ENCODE results near the gene GSC. TPM values are rescaled to one million over a fixed set of nuclear protein-coding genes. Genes with fewer than 3 reads are reported as not detected.

The GSC gene
- total and polyA plus RNA-seq, 8 donors = 0.35 to 1.7 (median 0.54) TPM

DNA sequence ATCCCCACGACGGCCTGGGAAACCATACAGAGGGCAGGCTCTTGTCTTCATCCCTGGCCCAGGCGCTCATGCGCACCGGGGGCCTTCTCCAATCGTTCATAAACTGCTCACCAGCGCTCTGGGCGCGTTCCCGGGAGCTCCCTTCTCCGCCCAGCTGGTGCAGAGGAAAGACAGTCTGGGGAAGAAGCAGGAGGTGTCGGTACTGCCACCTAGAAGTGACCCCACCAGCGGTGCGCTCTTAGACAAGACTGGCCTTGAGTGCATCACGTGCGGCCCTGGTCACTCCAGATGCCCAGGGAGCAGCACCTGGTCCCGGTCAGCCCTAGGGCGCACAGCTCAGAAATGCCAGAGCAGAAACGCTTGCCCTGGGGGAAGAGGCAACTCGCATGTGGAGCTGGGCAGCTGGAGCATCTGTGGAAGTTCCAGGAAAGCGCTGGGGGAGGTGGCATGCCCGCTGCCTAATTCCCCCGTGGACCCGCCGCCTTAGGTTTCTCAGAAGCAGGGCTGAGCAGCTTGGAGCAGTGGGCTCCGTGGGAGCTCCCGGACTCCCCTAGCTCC lies 2.5 kb downstream of the GSC start:
- DNase-seq (no peak), FAIRE-seq (no peak), ATAC-seq (no peak)
- H3K27ac ChIP-seq = no peak overlapping the region
- intact Hi-C loops (cut with DNase I) = no loop called here
- H3K27me3 ChIP-seq = peaks cover 0 to 18% (median 9%) of the 10 kb centered on the region in 4 donors
- H3K4me1 ChIP-seq = peaks cover 0 to 7% (median 5%) of the 10 kb centered on the region in 3 donors
- 39 to 64% methylated on average over 27 of the region's 27 CpGs for WGBS, 2 donors
- no peak for TF ChIP-seq CTCF (IDR thresholded peaks at IDR 0.05)
- H3K36me3 ChIP-seq = no peaks in the 10 kb centered on the region
- H3K9me3 ChIP-seq = no peaks in the 10 kb centered on the region
- no peak overlapping the region for H3K4me3 ChIP-seq

DNA sequence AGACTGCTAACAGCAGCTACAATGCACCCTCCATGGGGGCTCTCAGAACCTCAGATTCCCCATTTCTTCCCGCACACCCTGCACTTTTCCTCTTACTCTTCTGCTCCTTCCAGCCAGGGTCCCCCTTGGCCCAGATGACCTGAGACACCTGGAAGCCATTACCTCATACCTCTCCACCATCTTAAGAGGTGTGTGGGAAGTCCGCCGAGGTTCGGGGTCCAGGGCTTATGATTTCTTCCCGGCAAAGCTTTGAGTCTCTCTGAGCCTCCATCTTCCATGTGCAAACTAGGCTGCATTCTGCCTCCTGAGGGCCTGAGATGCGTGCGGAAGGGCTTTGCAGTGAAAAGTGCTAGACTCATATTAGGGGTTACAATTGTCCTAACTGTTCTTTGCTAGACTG lies 5.3 kb downstream of the GSC start:
- peaks cover 0 to 7% (median 5%) of the 10 kb centered on the region in 3 donors for H3K4me1 ChIP-seq
- H3K27ac ChIP-seq = no peak overlapping the region
- H3K9me3 ChIP-seq = no peaks in the 10 kb centered on the region
- H3K27me3 ChIP-seq = peaks cover 0 to 6% (median 0%) of the 10 kb centered on the region in 4 donors
- ATAC-seq (no peak), DNase-seq (no peak), FAIRE-seq (no peak)
- TF ChIP-seq CTCF (IDR thresholded peaks at IDR 0.05) = no peak
- intact Hi-C loops (cut with DNase I) = no loop called here
- H3K36me3 ChIP-seq = no peaks in the 10 kb centered on the region
- no peak overlapping the region for H3K4me3 ChIP-seq
- 61 to 70% methylated on average over 7 of the region's 7 CpGs for WGBS, 2 donors

- no peak for ATAC-seq
- Histone ChIP-seq H3K4me1 (no peaks in the 10 kb centered on the region), H3K4me3 (no peak overlapping the region), H3K27ac (no peak overlapping the region), H3K36me3 (no peaks in the 10 kb centered on the region), H3K9me3 (no peaks in the 10 kb centered on the region), H3K27me3 (no peaks in the 10 kb centered on the region)
- intact Hi-C loops (cut with DNase I) = no loop called here
- FAIRE-seq = no peak
- WGBS, 2 donors = 74 to 78% methylated on average over 7 of the region's 7 CpGs
- no peak for TF ChIP-seq CTCF (IDR thresholded peaks at IDR 0.05)
- DNase-seq = no peak
These were observed 7.5 kb downstream of the GSC start for GRCh38 chr14:94762431-94762830.

GRCh38 chr14:94761997-94762377 lies 7.9 kb downstream of the GSC start:
- H3K27me3 ChIP-seq = no peaks in the 10 kb centered on the region
- no peaks in the 10 kb centered on the region for H3K4me1 ChIP-seq
- H3K4me3 ChIP-seq = no peak overlapping the region
- FAIRE-seq (no peak), DNase-seq (no peak), ATAC-seq (no peak)
- intact Hi-C loops (cut with DNase I) = no loop called here
- WGBS, 2 donors = 84% methylated on average over 10 of the region's 10 CpGs
- no peaks in the 10 kb centered on the region for H3K36me3 ChIP-seq
- H3K27ac ChIP-seq = no peak overlapping the region
- no peaks in the 10 kb centered on the region for H3K9me3 ChIP-seq
- TF ChIP-seq CTCF (IDR thresholded peaks at IDR 0.05) = no peak

- WGBS, 2 donors = 75 to 80% methylated on average over 12 of the region's 12 CpGs
- TF ChIP-seq CTCF (IDR thresholded peaks at IDR 0.05) = no peak
- no peak overlapping the region for H3K4me3 ChIP-seq
- no peaks in the 10 kb centered on the region for H3K9me3 ChIP-seq
- no peaks in the 10 kb centered on the region for H3K4me1 ChIP-seq
- H3K27ac ChIP-seq = no peak overlapping the region
- intact Hi-C loops (cut with DNase I) = no loop called here
- DNase-seq = no peak
- no peak for FAIRE-seq
- no peaks in the 10 kb centered on the region for H3K36me3 ChIP-seq
- no peaks in the 10 kb centered on the region for H3K27me3 ChIP-seq
- peak in 1 of 4 donors; percentile 38 for ATAC-seq
These were observed 8.4 kb downstream of the GSC start for GRCh38 chr14:94761348-94761996.

Data from pancreas (tissue), 10 donors.